NCI-H1105 treated with DMSO at 0.1 percent for 48 hours (cell line): ENCODE data around the gene DEDD2.
"Not testable (repeated sequence)": the region's sequence is repeated elsewhere in the genome, so short reads cannot be mapped to it uniquely, and the experiment has no call there.

Source experiments
- DNase-seq: peaks from one replicate; lab custom pipeline; 2025; lab: John Stamatoyannopoulos, UW

DEDD2 gene, protein sequence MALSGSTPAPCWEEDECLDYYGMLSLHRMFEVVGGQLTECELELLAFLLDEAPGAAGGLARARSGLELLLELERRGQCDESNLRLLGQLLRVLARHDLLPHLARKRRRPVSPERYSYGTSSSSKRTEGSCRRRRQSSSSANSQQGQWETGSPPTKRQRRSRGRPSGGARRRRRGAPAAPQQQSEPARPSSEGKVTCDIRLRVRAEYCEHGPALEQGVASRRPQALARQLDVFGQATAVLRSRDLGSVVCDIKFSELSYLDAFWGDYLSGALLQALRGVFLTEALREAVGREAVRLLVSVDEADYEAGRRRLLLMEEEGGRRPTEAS

DNA sequence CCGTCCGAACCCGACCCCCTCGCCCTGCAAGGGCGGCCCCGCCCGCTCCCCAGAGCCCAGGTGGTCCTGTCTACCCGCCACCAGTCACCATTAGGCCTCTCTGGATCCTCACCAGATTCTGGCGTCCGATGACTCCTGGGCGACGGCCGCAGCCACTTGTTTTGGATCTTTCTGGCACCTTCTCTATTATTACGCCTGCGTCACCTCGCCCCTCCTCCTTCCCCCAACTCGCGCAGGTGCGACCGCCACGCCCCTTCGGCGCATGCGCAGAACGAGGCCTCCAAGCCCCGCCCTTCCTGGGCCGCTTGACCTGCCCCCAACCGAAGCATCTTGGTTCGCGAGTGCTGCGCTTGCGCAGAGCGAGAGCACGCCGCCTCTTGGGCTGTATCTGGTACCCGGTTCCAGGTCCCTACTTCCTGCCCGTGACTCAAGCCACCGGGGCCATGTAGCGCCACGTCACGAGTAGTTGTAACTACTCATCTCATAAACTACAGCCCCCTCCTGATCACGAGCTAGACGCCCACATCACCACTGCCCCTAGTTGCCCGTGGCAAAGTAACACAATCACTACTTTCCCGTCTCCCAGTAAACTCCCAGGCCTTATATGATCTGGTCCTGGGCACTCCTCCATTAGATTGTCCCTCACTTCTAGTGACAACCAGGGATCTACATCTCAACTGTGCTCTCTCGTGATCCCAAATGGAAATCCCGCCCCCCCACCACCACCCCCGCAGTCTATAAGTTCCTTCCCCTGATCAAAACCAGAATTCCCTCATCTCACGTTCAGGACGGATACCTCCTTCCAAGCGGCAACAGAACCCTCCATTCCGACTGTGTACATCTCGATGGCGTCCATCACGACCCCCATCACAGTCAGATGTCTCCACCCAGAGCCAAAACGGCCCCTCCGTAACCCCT, at the start of gene DEDD2:
Gene DEDD2 (minus strand): TSS at position 158 of the 918 bp plus-strand sequence. CDS start 670 bp downstream, outside the sequence.
- DNase-seq = peak; percentile 91

DNA sequence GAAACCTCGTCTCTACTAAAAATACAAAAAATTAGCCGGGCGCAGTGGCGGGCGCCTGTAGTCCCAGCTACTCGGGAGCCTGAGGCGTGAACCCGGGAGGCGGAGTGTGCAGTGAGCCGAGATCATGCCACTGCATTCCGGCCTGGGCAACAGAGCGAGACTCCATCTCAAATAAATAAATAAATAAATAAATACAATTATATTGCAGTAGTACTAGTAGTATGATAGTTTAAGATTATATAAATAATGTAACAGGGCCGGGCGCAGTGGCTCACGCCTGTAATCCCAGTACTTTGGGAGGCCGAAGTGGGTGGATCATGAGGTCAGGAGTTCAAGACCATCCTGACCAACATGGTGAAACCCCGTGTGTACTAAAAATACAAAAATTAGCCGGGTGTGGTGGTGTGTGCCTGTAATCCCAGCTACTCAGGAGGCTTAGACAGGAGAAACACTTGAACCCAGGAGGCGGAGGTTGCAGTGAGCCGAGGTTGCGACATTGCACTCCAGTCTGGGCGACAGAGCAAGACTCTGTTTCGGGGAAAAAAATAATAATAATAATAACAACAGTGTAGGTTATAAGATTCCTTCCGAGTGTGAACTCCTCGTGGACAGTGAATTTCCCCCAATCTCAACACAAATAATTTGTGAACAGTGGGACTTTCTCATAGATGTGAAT, 49.6 kb upstream of the DEDD2 start:
- DNase-seq = not testable (repeated sequence)

DNA sequence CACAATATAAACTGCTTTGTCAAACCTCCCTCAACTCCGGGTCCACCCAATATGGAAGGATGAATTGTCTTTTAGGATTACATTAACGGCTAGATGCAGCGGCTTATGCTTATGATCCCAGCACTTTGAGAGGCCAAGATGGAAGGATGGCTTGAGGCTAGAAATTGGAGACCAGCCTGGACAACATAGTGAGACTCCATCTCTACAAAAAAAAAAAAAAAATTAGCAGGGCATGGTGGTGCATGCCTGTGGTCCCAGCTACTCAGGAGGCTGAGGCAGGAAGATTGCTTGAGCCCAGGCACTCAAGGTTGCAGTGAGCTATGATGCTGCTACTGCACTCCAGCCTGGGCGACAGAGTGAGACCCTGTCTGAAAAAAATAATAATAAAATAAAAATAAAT, 48.6 kb upstream of the DEDD2 start:
- not testable (repeated sequence) for DNase-seq

DNA sequence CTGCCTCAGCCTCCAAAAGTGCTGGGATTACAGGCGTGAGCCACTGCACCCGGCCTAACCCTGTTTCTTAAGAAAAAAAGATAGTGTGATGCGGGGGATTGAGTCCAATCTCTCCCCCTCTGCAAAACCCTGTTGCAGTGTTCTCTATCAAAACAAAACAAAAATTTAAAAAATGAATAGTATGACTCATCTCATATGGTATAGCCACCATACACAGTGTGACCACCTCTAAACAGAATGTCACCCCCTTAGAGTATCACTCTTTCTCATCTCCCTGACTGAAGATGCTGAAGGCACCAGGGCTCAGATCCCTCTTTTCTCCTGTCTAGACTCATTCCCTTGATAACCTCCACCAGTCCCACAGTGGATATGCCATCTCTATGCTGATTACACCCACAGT, 44.3 kb upstream of the DEDD2 start:
- no peak for DNase-seq

DNA sequence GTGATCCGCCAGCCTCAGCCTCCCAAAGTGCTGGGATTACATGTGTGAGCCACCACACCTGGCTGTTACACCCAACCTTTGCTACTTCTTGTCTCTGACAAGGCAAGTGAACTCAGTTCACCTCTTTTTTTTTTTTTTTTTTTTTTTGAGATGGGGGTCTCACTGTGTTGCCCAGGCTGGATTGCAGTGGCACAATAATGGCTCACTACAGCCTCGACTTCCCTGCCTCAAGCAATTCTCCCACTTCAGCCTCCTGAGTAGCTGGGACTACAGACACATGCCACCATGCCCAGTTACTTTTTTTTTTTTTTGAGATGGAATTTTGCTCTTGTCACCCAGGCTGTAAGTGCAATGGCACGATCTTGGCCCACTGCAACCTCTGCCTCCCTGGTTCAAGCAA, 40.4 kb upstream of the DEDD2 start:
- not testable (repeated sequence) for DNase-seq

DNA sequence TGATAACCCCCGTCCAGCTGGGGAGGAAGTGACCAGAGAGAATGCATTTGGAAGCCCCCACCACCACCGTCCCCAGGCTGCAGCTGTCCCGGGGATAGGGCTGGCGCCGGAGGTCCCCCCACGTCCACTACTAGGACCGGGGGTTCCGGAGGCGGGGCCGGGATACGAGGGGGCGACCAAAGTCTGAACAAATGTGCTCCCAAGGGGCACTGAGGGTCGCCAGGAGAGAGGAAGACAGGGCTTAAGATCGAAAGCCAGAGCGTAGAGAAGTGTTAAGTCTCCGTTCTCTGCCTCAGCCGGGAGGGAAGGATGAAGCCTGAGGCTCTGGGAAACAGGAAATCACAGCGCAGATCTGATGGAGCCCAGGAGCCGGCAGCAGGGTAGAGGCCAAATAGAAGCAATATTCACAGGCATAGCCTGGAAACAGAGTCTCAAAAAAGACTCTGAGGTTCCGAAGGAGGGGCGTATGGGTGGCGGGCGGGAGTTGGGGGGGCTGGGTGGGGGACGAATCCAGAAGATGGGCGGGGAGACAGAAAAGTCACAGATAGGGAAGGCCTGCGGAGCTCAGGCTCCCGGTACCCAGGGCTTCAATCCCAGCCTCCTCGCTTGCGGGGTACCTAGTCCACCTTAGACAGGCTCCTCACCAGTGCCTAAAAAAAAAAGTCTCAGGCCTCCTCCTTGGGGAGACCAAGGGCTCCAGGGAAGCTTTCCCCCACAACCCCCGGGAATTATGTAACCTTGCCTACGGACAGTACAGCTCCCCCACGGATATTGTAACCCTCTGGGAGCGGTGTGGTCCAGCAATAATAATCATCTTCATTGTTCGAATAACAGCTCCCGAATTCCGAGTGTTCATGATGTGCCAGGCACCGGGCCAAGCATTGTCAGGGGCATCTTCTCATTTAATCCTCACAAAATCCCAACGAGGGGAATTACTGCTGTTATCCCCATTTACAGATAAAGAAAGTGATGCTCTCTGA, 38.6 kb upstream of the DEDD2 start:
- DNase-seq = peak; percentile 34

DNA sequence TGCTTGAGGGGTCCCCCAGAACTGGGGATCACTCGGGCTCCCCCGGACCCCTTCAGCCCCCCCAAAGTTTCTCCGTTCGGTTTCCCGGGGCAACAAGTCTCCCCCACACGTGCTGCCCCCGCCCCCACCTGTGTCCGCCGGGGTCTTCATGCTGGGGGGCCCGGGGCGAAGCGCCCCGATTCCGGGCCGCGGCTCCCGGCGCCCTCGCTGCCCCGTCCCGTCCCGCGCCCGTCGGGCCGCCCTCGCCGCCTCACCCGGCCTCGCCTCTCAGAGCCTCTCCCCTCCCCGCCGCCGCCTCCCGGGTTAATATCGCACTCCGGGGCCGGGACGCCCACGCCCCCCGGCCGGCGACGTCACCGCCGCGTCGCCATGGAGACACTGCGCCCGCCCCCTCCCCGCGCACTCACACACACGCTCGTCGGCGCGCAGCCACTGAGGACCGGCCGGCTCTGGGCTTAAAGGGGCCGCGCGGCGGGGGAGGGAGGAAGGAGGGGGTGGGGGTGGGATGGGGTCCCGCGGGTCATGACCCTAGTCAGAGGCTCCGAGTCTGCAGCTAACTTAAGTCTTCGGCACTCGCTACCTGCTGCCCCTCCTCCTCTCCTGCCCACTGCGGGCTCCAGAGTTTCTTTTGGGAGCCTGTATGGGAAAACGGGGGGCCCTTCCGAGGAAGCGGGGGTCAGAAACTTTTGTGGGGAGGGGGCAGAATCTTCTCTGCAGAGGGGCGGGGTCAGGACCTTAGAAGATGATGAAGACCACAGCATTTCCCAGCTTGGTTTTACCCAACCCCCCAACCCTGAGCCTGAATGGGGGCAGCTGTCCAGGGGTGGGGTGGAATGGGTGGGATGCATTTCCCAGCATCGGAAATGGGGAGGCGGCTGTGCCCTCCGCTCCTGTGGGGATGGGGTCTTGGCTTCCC, 37.6 kb upstream of the DEDD2 start, which contains the start of gene ERF:
Gene ERF (minus strand): TSS at position 279 of the 916 bp plus-strand sequence. CDS start 129 bp downstream, at position 150.
- peak; percentile 70 for DNase-seq

DNA sequence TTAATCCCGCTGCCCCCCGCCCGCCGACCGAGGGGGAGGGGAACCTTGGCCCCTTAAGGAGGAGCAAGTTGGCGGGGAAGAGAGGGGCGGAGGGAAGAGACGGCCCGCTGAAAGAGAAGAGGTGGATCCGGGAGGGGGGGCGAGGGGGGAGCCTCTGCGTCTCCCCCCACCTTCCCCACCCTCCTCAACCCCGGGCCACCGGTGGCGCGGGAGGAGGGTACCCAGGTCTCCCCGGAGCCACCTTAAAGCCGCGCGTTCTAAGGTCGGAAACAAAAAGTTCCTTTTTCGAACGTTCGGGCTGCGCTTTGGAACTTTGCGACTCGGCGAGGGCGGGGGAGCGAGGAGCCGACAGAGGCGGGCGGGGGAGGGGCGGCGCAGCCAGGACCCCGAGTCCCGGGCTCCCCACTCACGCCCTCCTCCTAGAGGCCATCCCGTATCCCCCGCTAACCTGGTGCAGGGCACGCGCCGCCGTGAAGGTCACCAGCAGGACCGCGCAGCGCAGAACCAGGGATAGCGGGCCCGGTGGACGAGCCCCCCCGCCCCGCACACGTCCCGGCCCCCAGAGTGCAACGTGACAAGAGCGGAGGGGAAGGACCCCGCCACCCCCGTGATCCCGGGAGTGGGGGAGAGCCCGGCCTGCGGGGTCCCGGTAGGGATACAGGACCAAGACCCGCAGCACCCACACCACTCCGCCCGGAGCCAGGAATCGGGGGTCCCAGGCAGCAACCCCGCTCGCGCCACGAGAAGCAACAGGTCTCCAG, 36.8 kb upstream of the DEDD2 start:
- peak; percentile 18 for DNase-seq

DNA sequence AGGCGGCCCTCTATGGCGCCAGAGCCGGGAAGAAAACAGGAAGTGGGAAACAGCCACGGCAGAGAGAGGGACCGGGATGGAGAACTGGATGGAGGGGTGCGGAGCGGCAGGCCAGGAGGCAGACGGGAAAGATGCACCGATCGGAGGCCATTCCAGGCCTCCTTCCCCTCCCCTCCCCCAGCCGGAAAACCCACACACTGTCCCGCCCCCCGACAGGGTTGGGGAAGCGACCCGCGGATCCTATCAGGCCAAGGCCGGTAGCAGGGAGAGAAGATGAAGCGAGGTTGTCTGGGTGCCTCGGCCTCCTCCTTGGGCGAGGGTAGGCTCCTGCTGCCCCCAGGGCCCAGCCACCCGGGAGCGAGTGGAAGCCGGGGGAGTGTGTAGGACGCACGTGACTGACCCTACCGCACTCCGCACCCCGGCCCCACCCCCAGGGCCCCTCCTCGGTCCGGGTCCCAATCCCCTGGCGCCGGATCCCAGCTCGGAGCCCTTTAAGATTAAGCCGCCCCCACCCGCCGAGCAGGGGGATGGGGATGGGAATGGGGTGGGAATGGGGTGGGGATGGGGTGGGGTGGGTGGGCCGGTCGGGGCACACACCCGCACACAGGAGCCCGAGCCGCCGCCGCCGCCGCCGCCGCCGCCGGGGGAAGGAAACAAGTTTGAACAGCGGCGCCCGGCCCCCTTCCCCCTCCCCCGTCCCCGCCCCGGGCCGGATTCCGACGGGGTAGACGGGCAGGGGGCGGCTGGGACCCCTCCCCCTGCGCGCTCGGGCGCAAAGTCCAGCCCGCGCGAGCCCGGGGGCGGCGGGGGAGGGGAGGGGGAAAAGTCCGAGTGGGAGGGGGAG, 36.0 kb upstream of the DEDD2 start:
- no peak for DNase-seq

DNA sequence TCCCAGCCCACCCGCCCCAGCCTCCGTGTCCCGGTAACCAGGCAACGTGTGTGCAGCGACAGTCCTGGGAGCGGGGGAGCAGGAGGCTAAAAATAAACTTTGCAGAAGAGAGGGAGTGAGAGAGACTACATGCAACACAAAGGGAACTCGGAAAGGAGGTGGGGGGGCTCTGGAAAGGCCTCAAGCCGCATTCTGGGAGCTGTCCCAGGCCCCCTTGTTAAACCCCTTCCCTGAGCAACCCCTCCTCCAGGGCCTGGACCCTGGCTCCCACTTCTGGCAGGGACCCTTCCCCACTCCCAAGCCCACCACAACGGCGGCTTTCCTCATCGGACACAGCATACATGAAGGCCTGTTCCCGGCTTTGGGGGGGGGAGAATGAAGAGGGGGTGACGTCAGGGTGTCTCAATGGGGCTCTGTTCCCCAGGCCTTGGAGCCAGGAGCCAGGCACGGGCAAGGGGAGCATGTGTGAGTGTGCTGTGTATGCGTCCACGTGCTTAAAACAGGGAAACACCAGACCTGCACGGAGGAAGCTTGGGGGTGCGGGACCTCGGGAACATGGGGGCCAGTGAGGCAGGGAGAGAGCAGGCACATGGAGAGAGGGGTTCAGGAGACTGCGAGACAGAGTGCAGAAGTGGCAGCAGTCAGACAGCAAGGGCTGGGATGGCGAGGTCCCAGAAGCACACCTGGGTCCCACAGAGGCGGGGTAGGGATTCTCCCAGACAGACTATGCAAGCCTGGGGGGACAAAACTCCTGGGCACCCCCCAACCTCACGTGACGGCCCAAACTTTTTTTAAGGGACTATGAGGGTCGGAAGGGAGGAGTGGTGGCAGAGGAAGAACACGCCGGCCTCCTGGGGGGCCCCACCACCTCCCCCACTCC, 35.1 kb upstream of the DEDD2 start:
- DNase-seq = no peak

DNA sequence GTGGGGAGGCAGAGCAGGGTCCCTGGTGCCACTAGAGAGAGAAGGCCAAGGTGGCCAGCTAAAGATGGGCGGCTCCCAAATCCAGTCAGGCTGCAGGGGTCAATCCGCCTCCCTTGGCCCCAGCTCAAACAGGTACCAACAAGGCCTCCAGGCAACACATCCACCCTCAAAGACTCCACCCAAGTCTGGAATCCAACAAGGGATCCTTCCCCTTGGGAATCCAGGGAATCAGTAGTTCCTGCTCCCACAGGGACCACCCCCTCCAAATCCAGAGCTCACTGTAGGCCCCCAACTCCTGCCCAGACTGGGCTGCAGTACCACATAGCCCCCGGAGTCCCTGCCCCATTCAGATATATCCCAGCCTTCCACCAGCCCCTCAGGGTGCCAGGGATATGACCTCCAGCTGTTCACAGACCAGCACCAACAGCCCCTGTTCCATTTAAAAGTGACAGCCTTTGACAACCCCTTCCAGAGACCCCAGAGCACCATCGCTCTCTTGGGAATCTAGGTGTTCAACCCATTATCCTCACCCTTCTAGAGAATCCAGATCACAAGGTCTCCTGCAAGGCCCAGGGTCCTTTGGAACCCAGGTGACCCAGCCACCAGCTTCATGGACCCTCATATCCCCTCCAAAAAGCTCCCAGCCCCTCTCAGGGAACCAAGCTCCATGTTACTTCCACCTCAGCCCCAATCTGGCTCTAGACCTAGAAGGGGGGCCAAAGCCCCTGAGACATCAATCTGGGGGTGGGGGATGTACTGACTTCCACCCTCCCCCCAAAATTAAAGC, 34.3 kb upstream of the DEDD2 start:
- no peak for DNase-seq

DNA sequence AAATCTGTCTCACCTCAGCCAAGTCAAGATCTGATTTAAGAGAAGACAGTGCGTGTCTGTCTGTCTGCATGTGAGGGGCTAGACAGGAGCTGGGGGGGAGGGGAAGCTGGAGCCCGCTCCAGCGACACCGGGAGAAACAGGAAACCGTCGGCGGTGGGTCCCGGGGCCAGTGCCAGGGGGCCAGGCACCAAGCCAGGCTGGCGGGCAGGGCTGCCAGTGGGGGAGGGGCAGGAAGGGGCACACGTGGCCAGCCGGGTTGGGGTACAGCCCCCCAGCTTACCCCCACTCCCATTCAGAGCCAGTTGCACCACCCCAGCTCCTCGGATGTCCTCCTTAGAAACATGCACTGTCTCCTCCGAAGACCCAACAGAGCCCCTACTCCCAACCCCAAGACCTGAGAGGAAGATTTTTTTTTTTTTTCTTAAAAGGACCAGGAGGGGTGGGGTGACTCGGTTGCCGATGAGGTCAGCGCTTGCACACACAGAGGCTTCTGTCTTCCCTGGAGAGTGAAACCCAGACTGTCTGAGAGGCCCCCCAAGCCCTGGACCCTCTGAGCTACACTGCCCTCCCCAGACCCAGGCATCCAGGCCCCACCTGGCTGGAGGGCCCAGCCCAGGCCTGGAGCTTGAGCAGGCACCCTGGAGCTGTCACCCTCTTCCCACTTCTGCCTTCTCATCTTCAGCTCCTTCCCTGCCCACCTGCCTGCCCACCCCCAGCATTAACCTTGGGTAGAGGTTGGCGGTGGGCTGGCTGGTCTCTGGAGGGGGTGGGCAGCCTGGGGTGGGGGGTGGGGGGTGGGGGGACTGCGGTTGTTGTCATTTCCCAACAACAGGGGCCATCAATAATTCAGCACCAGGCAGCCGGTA, 33.4 kb upstream of the DEDD2 start:
- DNase-seq = no peak

DNA sequence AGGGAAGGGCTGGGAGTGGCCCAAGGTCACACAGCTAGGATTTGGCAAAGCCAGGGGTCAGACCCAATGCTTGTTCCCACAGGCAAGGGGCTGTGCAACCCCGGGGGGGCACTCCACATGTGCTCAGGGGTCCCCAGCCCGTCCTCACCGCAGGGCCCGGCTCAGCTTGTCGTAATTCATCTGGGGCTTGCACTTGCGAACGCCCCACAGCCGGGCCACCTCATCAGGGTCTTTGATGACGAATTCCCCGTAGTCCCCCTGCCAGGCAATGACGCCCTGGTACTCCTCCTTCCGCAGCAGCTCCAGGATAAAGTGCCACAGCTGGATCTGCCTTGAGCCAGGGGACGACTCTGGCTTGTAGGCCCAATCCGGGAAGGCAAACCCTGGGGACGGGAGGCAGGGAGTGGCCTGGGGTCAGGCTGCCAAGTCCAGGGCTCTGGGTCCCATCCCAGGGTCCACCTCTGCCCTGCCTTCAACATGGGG, 32.7 kb upstream of the DEDD2 start:
- DNase-seq = no peak

DNA sequence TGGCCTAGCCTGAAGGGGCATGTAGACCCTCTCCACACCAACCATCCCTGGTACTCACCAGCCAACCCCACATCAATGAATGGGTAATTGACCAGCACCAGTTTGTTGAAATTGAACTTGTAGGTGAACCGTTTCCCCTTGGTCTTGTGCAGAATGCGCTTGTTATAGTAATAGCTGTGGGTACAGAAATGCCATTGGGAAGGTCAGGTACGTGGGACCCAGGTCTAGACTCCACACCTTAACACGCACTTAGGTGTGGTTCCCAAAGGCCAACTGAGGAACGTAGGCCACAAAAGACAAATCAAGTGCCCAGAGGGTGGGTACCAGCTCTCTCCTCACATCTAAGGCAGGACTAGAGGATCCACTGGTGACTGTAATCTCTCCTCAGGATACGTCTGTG, 32.3 kb upstream of the DEDD2 start:
- no peak for DNase-seq

DNA sequence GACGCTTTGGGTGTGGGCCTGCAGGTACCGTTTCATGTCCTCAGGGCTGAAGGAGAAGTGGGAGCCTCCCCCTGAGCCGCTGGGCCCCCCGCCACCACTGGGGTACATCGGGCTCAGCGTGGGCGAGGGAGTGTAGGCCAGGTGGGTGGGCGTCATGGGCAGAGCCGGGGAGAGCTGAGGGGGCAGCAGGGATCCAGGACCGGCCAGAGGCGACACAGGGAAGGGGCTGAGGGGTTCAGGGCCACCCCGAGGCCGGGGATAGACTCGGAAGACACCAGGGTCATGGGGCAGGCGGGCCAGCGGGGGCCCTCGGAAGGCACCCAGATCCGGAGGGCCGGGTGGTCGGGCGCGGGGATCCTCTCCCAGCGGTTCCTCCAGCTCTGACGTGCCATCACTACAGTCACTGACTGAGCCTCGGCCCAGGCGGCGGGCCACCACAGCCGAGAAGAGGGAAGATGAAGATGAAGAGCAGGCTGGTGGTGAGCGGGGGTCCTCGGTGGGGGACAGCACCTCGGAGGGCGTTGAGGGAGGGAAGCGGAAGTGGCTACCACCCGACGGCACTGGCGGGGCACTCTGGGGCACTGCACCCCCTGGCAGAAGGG, 31.8 kb upstream of the DEDD2 start:
- no peak for DNase-seq
